ENCODE measurements around the gene FKBP5. TPM values are rescaled to one million over a fixed set of nuclear protein-coding genes. Genes with fewer than 3 reads are reported as not detected.

Gene FKBP5
- total and polyA plus RNA-seq, 10 of the 15 experiments (the other 5 are each of a cell fraction or from before 2014, with no cell fraction given), result 29.0 to 123 (median 62.3) TPM

GRCh38 chr6:35731736-35732532 lies 43.2 kb upstream of the FKBP5 start (continued):
- no peak for TF ChIP-seq ZSCAN29 (IDR thresholded peaks at IDR 0.05)
- TF ChIP-seq TCF12 (IDR thresholded peaks at IDR 0.05; ENCODE audit: low read depth, low read length), result peak; percentile 57; the same call in 1 of the 2 replicates
- no peak for TF ChIP-seq HSF1 (IDR thresholded peaks at IDR 0.05; ENCODE audit: low read depth, low read length)
- TF ChIP-seq RCOR1 (conservative IDR thresholded peaks at IDR 0.05; ENCODE audit: low read depth, low read length), result no peak
- TF ChIP-seq TCF3 (IDR thresholded peaks at IDR 0.05; ENCODE audit: borderline replicate concordance, insufficient read depth, low read depth, low read length), result no peak
- TF ChIP-seq ATF3 (IDR thresholded peaks at IDR 0.05; ENCODE audit: borderline replicate concordance, extremely low read depth, low read depth, low read length), result no peak
- TF ChIP-seq SIN3A (IDR thresholded peaks at IDR 0.05; ENCODE audit: low read depth, low read length), result no peak
- TF ChIP-seq EZH2 (IDR thresholded peaks at IDR 0.05; ENCODE audit: borderline replicate concordance, control insufficient read depth, low read depth, low read length), result no peak
- TF ChIP-seq SKIL (IDR thresholded peaks at IDR 0.05; ENCODE audit: low read depth, poor library complexity, severe bottlenecking), result no peak
- peak; percentile 62; the same call in 1 of the 2 replicates for TF ChIP-seq PML (IDR thresholded peaks at IDR 0.05; ENCODE audit: low read length)
- TF ChIP-seq CBX3 (IDR thresholded peaks at IDR 0.05; ENCODE audit: borderline replicate concordance, low read depth), result no peak
- TF ChIP-seq RUNX3 (IDR thresholded peaks at IDR 0.05; ENCODE audit: low read length), result peak; percentile 15
- peak in 1 of 2 experiments; percentile 48; a peak in 1 of 4 replicates for TF ChIP-seq SRF (IDR thresholded peaks at IDR 0.05; ENCODE audit: low read depth in 2 of 2, low read length in 2 of 2)
- no peak; the same call in 1 of the 2 replicates for TF ChIP-seq CBFB (IDR thresholded peaks at IDR 0.05; ENCODE audit: low read depth)
- peak; percentile 74 for TF ChIP-seq BACH1 (IDR thresholded peaks at IDR 0.05; ENCODE audit: borderline replicate concordance)
- TF ChIP-seq EED (IDR thresholded peaks at IDR 0.05; ENCODE audit: low read depth), result peak; percentile 87
- peak; percentile 40; the same call in 2 of the 3 replicates for TF ChIP-seq POU2F2 (IDR thresholded peaks at IDR 0.05; ENCODE audit: borderline replicate concordance, low read depth, low read length)
- no peak; the same call in 1 of the 2 replicates for TF ChIP-seq SMAD5 (IDR thresholded peaks at IDR 0.05; ENCODE audit: low read depth)
- TF ChIP-seq RELA (IDR thresholded peaks at IDR 0.05; ENCODE audit: borderline replicate concordance, partially characterized antibody), result no peak
- no peak for TF ChIP-seq BMI1 (IDR thresholded peaks at IDR 0.05; ENCODE audit: borderline replicate concordance)
- TF ChIP-seq BCL3 (IDR thresholded peaks at IDR 0.05; ENCODE audit: borderline replicate concordance, insufficient read depth, low read depth, low read length, poor library complexity, severe bottlenecking), result peak; percentile 73
- no peak for TF ChIP-seq ATF7 (IDR thresholded peaks at IDR 0.05; ENCODE audit: low read depth)
- TF ChIP-seq BHLHE40 (IDR thresholded peaks at IDR 0.05; ENCODE audit: borderline replicate concordance in 1 of 2, low read depth in 2 of 2, low read length in 1 of 2), result peak; percentile 94 to 95
- TF ChIP-seq NR2C1 (IDR thresholded peaks at IDR 0.05), result no peak
- TF ChIP-seq TCF7 (IDR thresholded peaks at IDR 0.05; ENCODE audit: borderline replicate concordance), result peak; percentile 84; the same call in 1 of the 2 replicates

Measured in GM12878 (cell line).